K562 (cell line): Measurements from ENCODE around the gene LDLRAD3.

Experiments used
- HMGXB4 ChIP-seq: sonication (generic); formaldehyde crosslinking; IDR thresholded peaks from 2 replicates; pipeline ENCODE4 v1.8.1; 2023; ENCODE audit warnings: mild to moderate bottlenecking, missing genetic modification reagents
- POLR2A ChIP-seq: fragments of 450-650 bp; conservative IDR thresholded peaks from 2 replicates; pipeline ENCODE4 v1.6.1; 2016
- TEAD1 ChIP-seq, 2 experiments: fragments of 450-650 bp in 1 of 2; sonication (generic) in 1 of 2; formaldehyde crosslinking; IDR thresholded peaks; 2 replicates each; pipeline versions ENCODE4 v1.4.0 to v1.8.0; 2020 to 2022; ENCODE audit warnings: mild to moderate bottlenecking in 2 of 2, missing genetic modification reagents in 1 of 2
- ZNF280A ChIP-seq: fragments of 450-650 bp; IDR thresholded peaks from 2 replicates; pipeline ENCODE4 v1.6.1; 2018; ENCODE audit warnings: mild to moderate bottlenecking, low read depth; ENCODE audit not compliant: partially characterized antibody
- ZNF354B ChIP-seq: fragments of 250-450 bp; sonication (Bioruptor Pico); IDR thresholded peaks from 2 replicates; pipeline ENCODE4 v1.4.0; 2020
- TF ChIP-seq, protein P1 (sequence below): sonication (generic); formaldehyde crosslinking; IDR thresholded peaks from 2 replicates; pipeline ENCODE4 v1.8.1; 2023; ENCODE audit warnings: mild to moderate bottlenecking, missing genetic modification reagents
- TF ChIP-seq, protein P2 (sequence below): fragments of 250-450 bp; sonication (Bioruptor Pico); IDR thresholded peaks from 2 replicates; pipeline ENCODE4 v1.8.0; 2021; ENCODE audit warnings: borderline replicate concordance, mild to moderate bottlenecking, moderate library complexity; ENCODE audit not compliant: poor library complexity, severe bottlenecking

- TF ChIP-seq, protein P1, sequence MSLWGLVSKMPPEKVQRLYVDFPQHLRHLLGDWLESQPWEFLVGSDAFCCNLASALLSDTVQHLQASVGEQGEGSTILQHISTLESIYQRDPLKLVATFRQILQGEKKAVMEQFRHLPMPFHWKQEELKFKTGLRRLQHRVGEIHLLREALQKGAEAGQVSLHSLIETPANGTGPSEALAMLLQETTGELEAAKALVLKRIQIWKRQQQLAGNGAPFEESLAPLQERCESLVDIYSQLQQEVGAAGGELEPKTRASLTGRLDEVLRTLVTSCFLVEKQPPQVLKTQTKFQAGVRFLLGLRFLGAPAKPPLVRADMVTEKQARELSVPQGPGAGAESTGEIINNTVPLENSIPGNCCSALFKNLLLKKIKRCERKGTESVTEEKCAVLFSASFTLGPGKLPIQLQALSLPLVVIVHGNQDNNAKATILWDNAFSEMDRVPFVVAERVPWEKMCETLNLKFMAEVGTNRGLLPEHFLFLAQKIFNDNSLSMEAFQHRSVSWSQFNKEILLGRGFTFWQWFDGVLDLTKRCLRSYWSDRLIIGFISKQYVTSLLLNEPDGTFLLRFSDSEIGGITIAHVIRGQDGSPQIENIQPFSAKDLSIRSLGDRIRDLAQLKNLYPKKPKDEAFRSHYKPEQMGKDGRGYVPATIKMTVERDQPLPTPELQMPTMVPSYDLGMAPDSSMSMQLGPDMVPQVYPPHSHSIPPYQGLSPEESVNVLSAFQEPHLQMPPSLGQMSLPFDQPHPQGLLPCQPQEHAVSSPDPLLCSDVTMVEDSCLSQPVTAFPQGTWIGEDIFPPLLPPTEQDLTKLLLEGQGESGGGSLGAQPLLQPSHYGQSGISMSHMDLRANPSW (CRISPR knock-in tag) = no peak
- no peak for TF ChIP-seq ZNF280A
- TF ChIP-seq, protein P2, sequence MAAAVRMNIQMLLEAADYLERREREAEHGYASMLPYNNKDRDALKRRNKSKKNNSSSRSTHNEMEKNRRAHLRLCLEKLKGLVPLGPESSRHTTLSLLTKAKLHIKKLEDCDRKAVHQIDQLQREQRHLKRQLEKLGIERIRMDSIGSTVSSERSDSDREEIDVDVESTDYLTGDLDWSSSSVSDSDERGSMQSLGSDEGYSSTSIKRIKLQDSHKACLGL (CRISPR knock-in tag) = no peak
- TF ChIP-seq ZNF354B (CRISPR knock-in tag) = no peak
- no peak for TF ChIP-seq TEAD1 (CRISPR knock-in tag; IDR thresholded peaks at IDR 0.05)
- no peak for TF ChIP-seq POLR2A
- no peak for TF ChIP-seq HMGXB4 (CRISPR knock-in tag)
Observed at GRCh38 chr11:36015799-36016198, 71.9 kb downstream of the LDLRAD3 start.
